ENCODE results near the gene PCDHGC5.

PCDHGC5 gene

DNA sequence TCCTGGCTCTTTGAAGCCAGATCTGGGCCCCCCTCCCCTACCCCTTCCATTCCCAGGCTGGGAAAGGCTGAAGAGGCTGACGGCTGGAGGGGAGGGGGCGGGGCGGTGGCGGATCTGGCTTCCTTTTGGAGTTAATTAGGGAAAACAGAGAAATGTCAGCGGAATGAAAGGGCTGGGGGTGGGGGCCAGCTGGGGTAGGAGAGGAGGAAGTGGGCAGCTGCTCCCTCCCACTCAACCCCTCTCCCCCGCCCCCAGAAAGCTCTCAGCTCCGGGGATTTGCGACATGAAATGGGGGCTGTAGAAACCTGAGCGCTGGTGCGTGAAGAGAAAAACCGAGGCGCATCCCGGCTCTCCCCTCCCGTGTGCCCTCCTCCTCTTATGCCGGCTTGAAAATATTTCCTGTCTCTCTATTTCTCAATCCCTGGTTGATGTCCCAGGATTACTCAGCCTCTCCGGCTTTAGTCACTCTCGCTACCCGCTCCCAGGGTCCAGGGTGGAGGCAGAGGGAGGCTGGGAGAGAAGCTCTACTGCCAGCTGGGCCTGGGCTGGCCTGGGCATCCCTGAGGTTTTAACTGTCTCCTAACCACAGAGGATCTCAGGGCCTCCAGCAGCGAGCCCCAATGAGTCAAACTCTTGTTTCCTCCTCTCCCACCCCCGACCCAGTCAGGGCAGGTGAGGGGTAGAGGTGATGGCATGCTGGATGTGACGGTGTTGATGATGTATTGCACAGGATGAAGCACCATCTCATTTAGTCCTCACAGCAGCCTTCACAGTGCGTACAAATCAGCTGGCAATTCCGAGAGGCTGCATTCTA lies 20.1 kb downstream of the PCDHGC5 start:
- DNase-seq (ENCODE audit: insufficient read length, low spot score) = no peak
- no peak for FAIRE-seq
- TF ChIP-seq, protein P1, sequence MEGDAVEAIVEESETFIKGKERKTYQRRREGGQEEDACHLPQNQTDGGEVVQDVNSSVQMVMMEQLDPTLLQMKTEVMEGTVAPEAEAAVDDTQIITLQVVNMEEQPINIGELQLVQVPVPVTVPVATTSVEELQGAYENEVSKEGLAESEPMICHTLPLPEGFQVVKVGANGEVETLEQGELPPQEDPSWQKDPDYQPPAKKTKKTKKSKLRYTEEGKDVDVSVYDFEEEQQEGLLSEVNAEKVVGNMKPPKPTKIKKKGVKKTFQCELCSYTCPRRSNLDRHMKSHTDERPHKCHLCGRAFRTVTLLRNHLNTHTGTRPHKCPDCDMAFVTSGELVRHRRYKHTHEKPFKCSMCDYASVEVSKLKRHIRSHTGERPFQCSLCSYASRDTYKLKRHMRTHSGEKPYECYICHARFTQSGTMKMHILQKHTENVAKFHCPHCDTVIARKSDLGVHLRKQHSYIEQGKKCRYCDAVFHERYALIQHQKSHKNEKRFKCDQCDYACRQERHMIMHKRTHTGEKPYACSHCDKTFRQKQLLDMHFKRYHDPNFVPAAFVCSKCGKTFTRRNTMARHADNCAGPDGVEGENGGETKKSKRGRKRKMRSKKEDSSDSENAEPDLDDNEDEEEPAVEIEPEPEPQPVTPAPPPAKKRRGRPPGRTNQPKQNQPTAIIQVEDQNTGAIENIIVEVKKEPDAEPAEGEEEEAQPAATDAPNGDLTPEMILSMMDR (IDR thresholded peaks at IDR 0.05; ENCODE audit: insufficient read depth, missing control alignments) = no peak

DNA sequence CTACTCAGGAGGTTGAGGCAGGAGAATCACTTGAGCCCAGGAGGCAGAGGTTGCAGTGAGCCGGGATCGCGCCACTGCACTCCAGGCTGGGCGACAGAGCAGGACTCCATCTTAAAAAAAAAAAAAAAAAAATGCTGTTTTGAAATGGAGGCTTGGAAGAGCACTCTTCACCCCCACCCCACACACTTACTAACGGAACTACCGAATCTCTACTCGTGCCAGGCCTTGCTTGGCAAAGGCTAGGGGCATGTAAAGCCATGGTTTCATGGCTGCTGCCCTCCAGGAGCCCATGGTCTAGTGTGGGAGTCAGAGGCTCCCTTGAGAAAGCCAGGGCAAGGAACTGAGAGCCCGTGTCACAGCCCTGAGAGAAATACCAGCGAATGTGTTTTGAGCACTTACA lies 21.3 kb downstream of the PCDHGC5 start:
- TF ChIP-seq, protein P1 (IDR thresholded peaks at IDR 0.05; ENCODE audit: insufficient read depth, missing control alignments) = no peak
- DNase-seq (ENCODE audit: insufficient read length, low spot score) (no peak), FAIRE-seq (no peak)

DNA sequence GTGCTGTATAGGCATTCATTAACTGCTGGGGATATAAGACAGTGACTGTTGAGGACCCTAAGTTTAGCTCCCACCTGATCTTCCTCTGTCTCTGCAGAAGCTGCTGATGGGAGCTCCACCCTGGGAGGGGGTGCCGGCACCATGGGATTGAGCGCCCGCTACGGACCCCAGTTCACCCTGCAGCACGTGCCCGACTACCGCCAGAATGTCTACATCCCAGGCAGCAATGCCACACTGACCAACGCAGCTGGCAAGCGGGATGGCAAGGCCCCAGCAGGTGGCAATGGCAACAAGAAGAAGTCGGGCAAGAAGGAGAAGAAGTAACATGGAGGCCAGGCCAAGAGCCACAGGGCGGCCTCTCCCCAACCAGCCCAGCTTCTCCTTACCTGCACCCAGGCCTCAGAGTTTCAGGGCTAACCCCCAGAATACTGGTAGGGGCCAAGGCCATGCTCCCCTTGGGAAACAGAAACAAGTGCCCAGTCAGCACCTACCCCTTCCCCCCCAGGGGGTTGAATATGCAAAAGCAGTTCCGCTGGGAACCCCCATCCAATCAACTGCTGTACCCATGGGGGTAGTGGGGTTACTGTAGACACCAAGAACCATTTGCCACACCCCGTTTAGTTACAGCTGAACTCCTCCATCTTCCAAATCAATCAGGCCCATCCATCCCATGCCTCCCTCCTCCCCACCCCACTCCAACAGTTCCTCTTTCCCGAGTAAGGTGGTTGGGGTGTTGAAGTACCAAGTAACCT lies 22.1 kb downstream of the PCDHGC5 start:
- TF ChIP-seq, protein P1 (IDR thresholded peaks at IDR 0.05; ENCODE audit: insufficient read depth, missing control alignments) = no peak
- FAIRE-seq = no peak
- DNase-seq (ENCODE audit: insufficient read length, low spot score) = no peak

DNA sequence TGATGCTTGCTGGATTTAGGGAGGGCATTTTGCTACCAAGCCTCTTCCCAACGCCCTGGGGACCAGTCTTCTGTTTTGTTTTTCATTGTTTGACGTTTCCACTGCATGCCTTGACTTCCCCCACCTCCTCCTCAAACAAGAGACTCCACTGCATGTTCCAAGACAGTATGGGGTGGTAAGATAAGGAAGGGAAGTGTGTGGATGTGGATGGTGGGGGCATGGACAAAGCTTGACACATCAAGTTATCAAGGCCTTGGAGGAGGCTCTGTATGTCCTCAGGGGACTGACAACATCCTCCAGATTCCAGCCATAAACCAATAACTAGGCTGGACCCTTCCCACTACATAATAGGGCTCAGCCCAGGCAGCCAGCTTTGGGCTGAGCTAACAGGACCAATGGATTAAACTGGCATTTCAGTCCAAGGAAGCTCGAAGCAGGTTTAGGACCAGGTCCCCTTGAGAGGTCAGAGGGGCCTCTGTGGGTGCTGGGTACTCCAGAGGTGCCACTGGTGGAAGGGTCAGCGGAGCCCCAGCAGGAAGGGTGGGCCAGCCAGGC lies 23.0 kb downstream of the PCDHGC5 start:
- FAIRE-seq = no peak
- no peak for DNase-seq (ENCODE audit: insufficient read length, low spot score)
- TF ChIP-seq, protein P1 (IDR thresholded peaks at IDR 0.05; ENCODE audit: insufficient read depth, missing control alignments) = no peak

- FAIRE-seq (no peak), DNase-seq (ENCODE audit: insufficient read length, low spot score) (peak; percentile 50)
- TF ChIP-seq, protein P1 (IDR thresholded peaks at IDR 0.05; ENCODE audit: insufficient read depth, missing control alignments) = peak; percentile 40
These were observed 23.6 kb downstream of the PCDHGC5 start for GRCh38 chr5:141512390-141512910.

DNA sequence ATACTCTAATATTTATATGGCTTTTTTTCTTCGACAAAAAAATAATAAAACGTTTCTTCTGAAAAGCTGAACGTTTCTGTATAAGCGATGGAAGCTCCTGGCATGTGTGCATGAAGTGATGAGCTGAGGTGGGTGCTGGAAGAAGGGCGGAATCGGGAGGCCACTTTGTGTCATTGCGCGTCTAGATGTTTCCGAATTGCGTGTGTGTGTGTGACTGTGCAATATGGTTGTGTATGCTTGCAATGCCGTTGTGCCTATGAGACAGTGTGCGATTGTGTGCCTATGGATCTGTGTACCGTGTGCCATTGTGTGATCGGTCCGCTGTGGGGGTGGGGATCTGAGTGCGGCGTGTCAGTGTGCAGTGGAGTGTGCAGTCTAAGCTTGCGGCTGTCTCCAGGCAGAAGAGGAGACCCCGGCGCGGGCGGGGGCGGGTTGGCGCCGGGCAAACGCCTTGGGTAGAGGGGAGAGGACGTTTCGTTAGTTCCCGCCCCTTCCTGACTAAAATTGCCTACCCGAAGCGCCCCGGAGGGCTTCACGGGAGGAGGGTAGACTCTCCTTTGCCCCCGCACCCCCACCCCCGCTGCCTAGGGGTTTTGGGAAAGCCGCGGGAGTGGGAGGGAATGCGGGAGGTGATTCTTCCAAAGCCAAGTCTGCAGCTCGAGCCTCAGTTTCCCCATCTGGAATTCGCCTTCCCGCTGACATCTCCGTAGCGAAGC lies 24.2 kb downstream of the PCDHGC5 start:
- DNase-seq (ENCODE audit: insufficient read length, low spot score) (no peak), FAIRE-seq (no peak)
- TF ChIP-seq, protein P1 (IDR thresholded peaks at IDR 0.05; ENCODE audit: insufficient read depth, missing control alignments) = no peak

All from D721Med (cell line).